GM12864 (cell line): ENCODE measurements around the gene TSPEAR.

ENCODE experiments used
- DNase-seq: peaks from one replicate; pipeline ENCODE4 v3.0.0-alpha.2; 2011; ENCODE audit warnings: low read depth
- H3K4me3 ChIP-seq: 2 replicates; pipeline ENCODE4 v1.5.1; 2011; ENCODE audit warnings: mild to moderate bottlenecking, low read depth, low read length, control low read depth
- TF ChIP-seq, protein P1 (sequence below): IDR thresholded peaks from 2 replicates; pipeline ENCODE4 v1.5.1; 2011; ENCODE audit warnings: low read depth, mild to moderate bottlenecking, moderate library complexity, low read length, control low read depth, inconsistent platforms; ENCODE audit errors: missing control alignments

Gene TSPEAR

DNA sequence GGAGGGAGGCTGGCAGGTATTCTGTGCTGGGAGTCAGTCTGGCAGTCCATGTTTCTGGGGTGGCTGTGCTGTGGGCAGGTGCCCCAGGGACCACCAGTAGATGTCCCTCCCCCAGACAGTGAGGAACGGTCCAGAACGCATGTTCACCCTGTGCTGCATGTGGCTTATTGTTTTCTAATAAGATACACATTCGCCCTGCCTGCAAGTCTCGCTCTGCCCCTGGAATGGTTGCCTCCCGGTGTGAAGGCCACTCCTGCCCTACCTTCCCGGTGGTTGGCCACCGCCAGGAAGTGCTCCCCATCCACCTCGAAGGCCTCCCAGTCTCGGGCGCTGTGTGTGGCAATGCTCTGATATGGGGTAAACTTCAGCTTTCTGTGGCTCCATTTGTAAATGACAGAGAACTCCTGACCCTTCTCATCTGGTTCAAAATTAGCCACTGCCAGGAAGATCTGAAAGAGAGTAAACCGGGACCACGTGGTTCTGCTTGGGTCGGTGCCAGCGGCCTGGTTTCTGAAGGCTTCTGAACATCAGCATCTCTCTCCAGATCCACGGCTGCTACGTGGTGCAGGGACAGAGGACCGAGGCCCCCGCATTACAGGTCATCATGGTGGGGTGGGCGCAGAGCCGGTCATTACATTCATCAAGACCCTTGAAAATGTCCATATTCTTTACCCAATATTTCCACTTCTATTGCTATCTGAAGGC lies 185.8 kb downstream of the TSPEAR start:
- TF ChIP-seq, protein P1, sequence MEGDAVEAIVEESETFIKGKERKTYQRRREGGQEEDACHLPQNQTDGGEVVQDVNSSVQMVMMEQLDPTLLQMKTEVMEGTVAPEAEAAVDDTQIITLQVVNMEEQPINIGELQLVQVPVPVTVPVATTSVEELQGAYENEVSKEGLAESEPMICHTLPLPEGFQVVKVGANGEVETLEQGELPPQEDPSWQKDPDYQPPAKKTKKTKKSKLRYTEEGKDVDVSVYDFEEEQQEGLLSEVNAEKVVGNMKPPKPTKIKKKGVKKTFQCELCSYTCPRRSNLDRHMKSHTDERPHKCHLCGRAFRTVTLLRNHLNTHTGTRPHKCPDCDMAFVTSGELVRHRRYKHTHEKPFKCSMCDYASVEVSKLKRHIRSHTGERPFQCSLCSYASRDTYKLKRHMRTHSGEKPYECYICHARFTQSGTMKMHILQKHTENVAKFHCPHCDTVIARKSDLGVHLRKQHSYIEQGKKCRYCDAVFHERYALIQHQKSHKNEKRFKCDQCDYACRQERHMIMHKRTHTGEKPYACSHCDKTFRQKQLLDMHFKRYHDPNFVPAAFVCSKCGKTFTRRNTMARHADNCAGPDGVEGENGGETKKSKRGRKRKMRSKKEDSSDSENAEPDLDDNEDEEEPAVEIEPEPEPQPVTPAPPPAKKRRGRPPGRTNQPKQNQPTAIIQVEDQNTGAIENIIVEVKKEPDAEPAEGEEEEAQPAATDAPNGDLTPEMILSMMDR = no peak
- no peak for DNase-seq
- H3K4me3 ChIP-seq = no peak overlapping the region

DNA sequence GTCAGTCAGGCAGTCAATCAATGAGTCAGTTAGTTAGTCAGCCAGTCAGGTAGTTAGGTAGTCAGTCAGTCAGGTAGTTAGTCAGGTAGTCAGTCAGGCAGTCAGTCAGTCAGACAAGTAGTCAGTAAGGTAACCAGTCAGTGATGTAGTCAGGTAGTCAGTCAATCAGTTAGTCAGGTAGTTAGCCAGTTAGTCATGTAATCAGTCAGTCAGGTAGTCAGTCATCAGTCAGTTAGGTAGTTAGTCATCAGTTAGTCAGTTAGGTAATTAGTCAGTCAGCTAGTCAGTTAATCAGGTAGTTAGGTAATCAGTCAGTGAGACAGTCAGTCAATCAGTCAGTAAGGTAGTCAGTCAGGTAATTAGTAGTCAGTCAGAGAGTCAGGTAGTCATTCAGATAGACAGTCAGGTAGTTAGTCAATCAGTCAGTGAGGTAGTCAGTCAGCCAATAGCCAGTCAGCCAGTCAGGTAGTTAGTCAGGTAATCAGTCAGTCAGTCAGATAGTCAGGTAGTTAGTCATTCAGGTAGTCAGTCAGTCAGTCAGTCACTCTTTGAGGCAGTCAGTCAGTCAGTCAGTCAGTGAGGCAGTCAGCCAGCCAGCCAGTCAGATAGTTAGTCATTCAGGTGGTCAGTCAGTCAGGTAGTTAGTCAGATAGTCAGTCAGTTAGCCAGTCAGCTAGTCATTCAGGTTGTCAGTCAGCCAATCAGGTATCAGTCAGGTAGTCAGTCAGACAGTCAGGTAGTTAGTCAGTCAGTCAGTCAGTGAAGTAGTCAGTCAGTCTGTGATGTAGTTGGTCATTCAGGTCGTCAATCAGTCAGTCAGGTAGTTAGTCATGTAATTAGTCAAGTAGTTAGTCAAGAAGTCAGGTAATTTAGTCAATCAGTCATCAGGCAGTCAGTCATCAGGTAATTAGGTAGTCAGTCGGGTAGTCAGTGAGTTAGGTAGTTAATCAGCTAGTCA lies 186.7 kb downstream of the TSPEAR start:
- H3K4me3 ChIP-seq = no peak overlapping the region
- TF ChIP-seq, protein P1 = no peak
- no peak for DNase-seq

DNA sequence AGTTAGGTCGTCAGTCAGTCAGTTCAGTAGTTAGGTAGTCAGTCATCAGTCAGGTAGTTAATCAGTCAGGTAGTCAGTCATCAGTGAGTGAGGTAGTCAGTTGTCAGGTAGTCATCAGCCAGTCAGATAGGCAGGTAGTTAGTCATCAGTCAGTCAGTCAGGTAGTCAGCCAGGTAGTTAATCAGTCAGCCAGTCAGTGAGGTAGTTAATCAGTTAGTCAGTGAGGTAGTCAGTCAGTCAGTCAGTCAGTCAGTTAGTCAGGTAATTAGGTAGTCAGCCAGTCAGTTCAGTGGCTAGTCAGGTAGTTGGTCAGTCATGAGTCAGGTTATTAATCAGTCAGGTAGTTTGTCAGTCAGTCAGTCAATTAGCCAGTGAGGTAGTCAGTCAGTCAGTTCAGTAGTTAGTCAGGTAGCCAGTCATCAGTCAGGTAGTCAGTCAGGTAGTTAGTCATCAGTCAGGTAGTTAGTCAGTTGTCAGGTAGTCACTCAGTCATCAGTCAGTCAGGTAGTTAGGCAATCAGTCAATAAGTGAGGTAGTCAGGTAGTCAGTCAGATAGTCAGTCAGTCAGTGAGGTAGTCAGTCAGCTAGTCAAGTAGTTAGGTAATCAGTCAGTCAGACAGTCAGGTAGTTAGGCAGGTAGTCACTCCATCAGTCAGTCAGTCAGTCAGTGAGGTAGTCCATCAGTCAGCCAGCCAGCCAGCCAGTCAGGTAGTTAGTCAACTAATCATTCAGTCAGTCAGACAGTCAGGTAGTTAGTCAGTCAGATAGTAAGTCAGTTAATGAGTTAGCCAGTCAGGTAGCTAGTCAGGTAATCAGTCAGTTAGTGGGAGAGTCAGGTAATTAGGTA lies 187.6 kb downstream of the TSPEAR start:
- no peak for DNase-seq
- no peak overlapping the region for H3K4me3 ChIP-seq
- TF ChIP-seq, protein P1 = no peak

DNA sequence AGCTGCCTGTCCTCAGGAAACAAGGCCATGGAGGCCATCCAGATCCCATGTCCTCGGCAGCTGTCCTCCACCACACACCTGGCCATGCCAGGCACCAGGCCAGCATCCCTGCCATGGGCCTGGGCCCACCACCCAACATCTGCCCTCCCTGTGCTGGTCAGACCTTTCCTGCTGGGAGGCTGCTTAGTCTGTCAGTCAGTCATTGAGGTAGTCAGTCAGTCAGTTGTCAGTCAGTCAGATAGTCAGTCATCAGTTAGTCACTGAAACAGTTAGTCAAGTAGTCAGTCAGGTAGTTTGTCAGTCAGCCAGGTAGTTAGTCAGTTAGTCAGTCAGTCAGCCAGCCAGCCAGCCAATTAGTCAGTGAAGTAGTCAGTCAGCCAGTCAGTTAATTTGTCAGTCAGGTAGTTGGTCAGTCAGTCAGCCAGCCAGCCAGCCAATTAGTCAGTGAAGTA lies 188.6 kb downstream of the TSPEAR start:
- no peak overlapping the region for H3K4me3 ChIP-seq
- DNase-seq = no peak
- TF ChIP-seq, protein P1 = no peak

DNA sequence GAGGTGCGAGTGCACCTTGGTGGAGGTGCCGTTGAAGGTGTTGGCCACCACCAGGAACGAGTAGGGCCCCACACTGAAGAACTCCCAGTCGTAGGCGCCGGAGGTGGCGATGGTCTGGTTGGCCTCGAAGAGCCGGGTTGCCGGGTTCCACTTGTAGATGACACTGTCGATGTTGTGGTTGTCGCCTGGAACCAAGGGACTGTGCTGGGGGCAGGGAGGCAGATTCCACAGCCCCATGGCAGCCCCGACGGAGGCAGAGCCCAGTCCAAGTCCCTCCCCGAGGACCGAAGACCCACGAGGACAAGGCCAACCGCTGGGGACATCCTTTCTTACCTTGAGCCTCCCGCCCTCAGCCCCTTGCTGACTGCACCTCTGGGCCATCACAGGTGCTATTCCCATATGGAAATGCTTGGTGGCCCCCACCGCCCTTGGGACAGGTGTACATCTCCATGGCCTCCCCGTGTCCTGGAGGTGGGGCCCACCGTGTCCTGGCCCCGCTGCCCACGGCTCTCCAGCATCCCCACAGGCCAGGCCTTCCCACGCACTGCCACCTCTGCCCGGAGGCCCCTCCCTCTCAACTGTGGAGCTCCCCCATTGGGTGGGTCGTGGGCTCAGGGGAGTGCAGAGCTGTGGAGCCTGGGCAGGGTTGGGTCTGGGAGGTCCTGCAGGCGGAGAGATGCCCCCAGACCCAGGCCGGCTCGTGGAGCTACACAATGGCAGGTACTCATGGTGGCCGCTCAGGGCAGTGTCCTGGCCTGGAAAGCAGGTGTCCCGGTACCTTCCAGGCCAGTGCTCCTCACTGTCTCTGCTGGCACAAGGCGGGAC lies 189.2 kb downstream of the TSPEAR start:
- TF ChIP-seq, protein P1 = no peak
- DNase-seq = no peak
- H3K4me3 ChIP-seq = no peak overlapping the region

DNA sequence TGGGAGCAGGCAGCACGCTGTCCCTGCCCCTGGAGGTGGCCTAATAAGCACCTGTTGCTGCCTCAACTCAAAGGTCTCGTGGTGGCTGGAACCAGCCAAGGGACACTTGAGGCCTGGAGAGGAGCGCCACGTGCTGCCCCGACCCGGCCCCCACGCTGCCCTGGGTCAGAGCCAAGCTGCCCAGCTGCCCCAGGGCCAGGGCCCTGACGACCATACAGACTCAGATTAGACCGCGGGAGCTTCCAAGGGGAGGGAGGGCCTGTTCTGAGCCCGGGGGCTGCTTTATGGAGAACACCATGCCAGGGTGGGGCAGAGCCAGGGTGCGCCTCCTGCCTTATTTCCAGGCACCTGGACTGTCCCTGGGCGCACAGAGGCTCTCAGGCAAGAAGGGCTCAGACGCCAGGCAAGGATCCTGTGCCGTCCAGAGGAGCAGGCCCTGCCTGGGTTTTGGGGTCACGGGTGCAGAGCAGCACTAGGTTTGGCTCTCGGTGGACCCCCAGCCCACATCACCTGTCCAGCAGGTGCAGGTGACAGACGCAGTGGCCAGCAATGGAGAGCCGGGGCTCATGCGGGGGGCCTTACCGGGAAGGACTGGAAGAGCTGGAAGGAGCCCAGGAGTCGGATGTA lies 190.0 kb downstream of the TSPEAR start:
- TF ChIP-seq, protein P1 = no peak
- DNase-seq = no peak
- H3K4me3 ChIP-seq = no peak overlapping the region
